TTC549 (cell line): ENCODE data around the gene CLDN2.

Experiments used
- FAIRE-seq: peaks from 2 replicates; lab custom pipeline; 2012; peaks lifted over from hg19 to GRCh38; lab: Jason Lieb, UNC

CLDN2 gene

GRCh38 chrX:106927023-106927422 is 6.8 kb downstream of the CLDN2 start:
- FAIRE-seq: no peak

- FAIRE-seq: no peak
Observed at GRCh38 chrX:106927700-106928099, 7.5 kb downstream of the CLDN2 start.

- FAIRE-seq: no peak
Observed at GRCh38 chrX:106928227-106928626, 8.0 kb downstream of the CLDN2 start.

GRCh38 chrX:106931831-106932491 is 11.8 kb downstream of the CLDN2 start:
- no peak for FAIRE-seq

- no peak for FAIRE-seq
Observed at GRCh38 chrX:106932492-106932923, 12.3 kb downstream of the CLDN2 start.

- no peak for FAIRE-seq
Observed at GRCh38 chrX:106932960-106933537, 12.8 kb downstream of the CLDN2 start.

GRCh38 chrX:106933538-106933961 is 13.3 kb downstream of the CLDN2 start:
- no peak for FAIRE-seq

- no peak for FAIRE-seq
Observed at GRCh38 chrX:106935175-106935574, 15.0 kb downstream of the CLDN2 start.

- FAIRE-seq: no peak
Observed at GRCh38 chrX:106936246-106936645, 16.0 kb downstream of the CLDN2 start.

- FAIRE-seq: no peak
Observed at GRCh38 chrX:106939566-106939965, 19.4 kb downstream of the CLDN2 start.

GRCh38 chrX:106940068-106940467 is 19.9 kb downstream of the CLDN2 start:
- no peak for FAIRE-seq

GRCh38 chrX:106946464-106946863 is 26.3 kb downstream of the CLDN2 start:
- no peak for FAIRE-seq

- no peak for FAIRE-seq
Observed at GRCh38 chrX:106948641-106949040, 28.4 kb downstream of the CLDN2 start.

- FAIRE-seq: no peak
Observed at GRCh38 chrX:106949366-106949765, 29.2 kb downstream of the CLDN2 start.

- FAIRE-seq: no peak
Observed at GRCh38 chrX:106950381-106950780, 30.2 kb downstream of the CLDN2 start.

GRCh38 chrX:106951230-106951629 is 31.0 kb downstream of the CLDN2 start:
- FAIRE-seq: no peak

GRCh38 chrX:106952089-106952488 is 31.9 kb downstream of the CLDN2 start:
- no peak for FAIRE-seq

- FAIRE-seq: no peak
Observed at GRCh38 chrX:106952538-106952937, 32.3 kb downstream of the CLDN2 start.

- FAIRE-seq: no peak
Observed at GRCh38 chrX:106952988-106953387, 32.8 kb downstream of the CLDN2 start.

GRCh38 chrX:106954041-106954440 is 33.8 kb downstream of the CLDN2 start:
- no peak for FAIRE-seq

GRCh38 chrX:106955004-106955772 is 35.0 kb downstream of the CLDN2 start:
- FAIRE-seq: no peak

- no peak for FAIRE-seq
Observed at GRCh38 chrX:106957856-106958255, 37.7 kb downstream of the CLDN2 start.

- FAIRE-seq: no peak
Observed at GRCh38 chrX:106959901-106960300, 39.7 kb downstream of the CLDN2 start.
